HG03571 (cell line): ENCODE data around the gene RER1.

Source experiments
- ATAC-seq: cut with Tn5 transposase; IDR thresholded peaks from one replicate; pipeline ENCODE4 v1.9.1; 2021; ENCODE audit not compliant: unreplicated experiment

The RER1 gene

GRCh38 chr1:2442661-2443060 is 51.0 kb downstream of the RER1 start:
- ATAC-seq, result no peak

GRCh38 chr1:2443277-2444137 is 51.9 kb downstream of the RER1 start:
- no peak for ATAC-seq

GRCh38 chr1:2444138-2444591 is 52.5 kb downstream of the RER1 start:
- ATAC-seq, result no peak

- no peak for ATAC-seq
Measured at GRCh38 chr1:2445162-2445822, 53.7 kb downstream of the RER1 start.

- no peak for ATAC-seq
Measured at GRCh38 chr1:2445823-2446215, 54.2 kb downstream of the RER1 start.

- no peak for ATAC-seq
Measured at GRCh38 chr1:2446394-2446793, 54.8 kb downstream of the RER1 start.

- no peak for ATAC-seq
Measured at GRCh38 chr1:2446861-2447260, 55.2 kb downstream of the RER1 start.

- no peak for ATAC-seq
Measured at GRCh38 chr1:2447276-2448097, 55.8 kb downstream of the RER1 start.

GRCh38 chr1:2448098-2448445 is 56.4 kb downstream of the RER1 start:
- ATAC-seq, result no peak

GRCh38 chr1:2449636-2450454 is 58.2 kb downstream of the RER1 start:
- no peak for ATAC-seq

GRCh38 chr1:2451741-2452140 is 60.1 kb downstream of the RER1 start:
- no peak for ATAC-seq

- no peak for ATAC-seq
Measured at GRCh38 chr1:2452201-2452931, 60.7 kb downstream of the RER1 start.

- no peak for ATAC-seq
Measured at GRCh38 chr1:2452932-2453315, 61.3 kb downstream of the RER1 start.

GRCh38 chr1:2454227-2454626 is 62.6 kb downstream of the RER1 start:
- no peak for ATAC-seq
